Trophoblast cell (in vitro differentiated cells and primary cell): ENCODE measurements around the gene COL19A1.

Experiments
- DNase-seq, 2 donors: peaks; one replicate each; pipeline ENCODE4 v3.0.0-alpha.2; 2016
- H2AFZ ChIP-seq: 2 replicates; pipeline ENCODE4 v1.6.1; 2013; ENCODE audit warnings: low read length, moderate library complexity, mild to moderate bottlenecking; ENCODE audit not compliant: insufficient read depth, poor library complexity
- H2AK5ac ChIP-seq: 2 replicates; pipeline ENCODE4 v1.6.1; 2013; ENCODE audit warnings: mild to moderate bottlenecking, low read length
- H2BK120ac ChIP-seq: 2 replicates; pipeline ENCODE4 v1.6.1; 2013; ENCODE audit warnings: low read length, mild to moderate bottlenecking, moderate library complexity; ENCODE audit not compliant: insufficient read depth, poor library complexity
- H2BK12ac ChIP-seq: 2 replicates; pipeline ENCODE4 v1.6.1; 2013; ENCODE audit warnings: mild to moderate bottlenecking, low read length, moderate library complexity
- H2BK5ac ChIP-seq: 2 replicates; pipeline ENCODE4 v1.6.1; 2013; ENCODE audit warnings: low read length, low read depth, moderate library complexity, mild to moderate bottlenecking; ENCODE audit not compliant: poor library complexity
- H3K14ac ChIP-seq: 2 replicates; pipeline ENCODE4 v1.6.1; 2013; ENCODE audit warnings: mild to moderate bottlenecking, low read length
- H3K18ac ChIP-seq: 2 replicates; pipeline ENCODE4 v1.6.1; 2013; ENCODE audit warnings: mild to moderate bottlenecking, low read length
- H3K23ac ChIP-seq: 2 replicates; pipeline ENCODE4 v1.6.1; 2013; ENCODE audit warnings: low read length
- H3K27ac ChIP-seq: 2 replicates; pipeline ENCODE4 v1.5.1; 2013; ENCODE audit warnings: low read depth, mild to moderate bottlenecking, inconsistent platforms, low read length, moderate library complexity
- H3K27me3 ChIP-seq: 2 replicates; pipeline ENCODE4 v1.6.1; 2013; ENCODE audit warnings: inconsistent platforms, mild to moderate bottlenecking, low read length, moderate library complexity; ENCODE audit not compliant: insufficient read depth
- H3K36me3 ChIP-seq, 2 experiments: 1 replicate in 1 of 2; 2 replicates in 1 of 2; pipeline ENCODE4 v1.6.1; 2013; ENCODE audit warnings: low read length in 2 of 2, mild to moderate bottlenecking in 2 of 2, moderate library complexity in 1 of 2; ENCODE audit not compliant: insufficient read depth in 2 of 2, control insufficient read depth in 1 of 2
- H3K4ac ChIP-seq: 2 replicates; pipeline ENCODE4 v1.6.1; 2013; ENCODE audit warnings: low read depth, mild to moderate bottlenecking, low read length, moderate library complexity
- H3K4me1 ChIP-seq, 2 experiments: 1 replicate in 1 of 2; 2 replicates in 1 of 2; pipeline ENCODE4 v1.6.1; 2013; ENCODE audit warnings: low read length in 2 of 2, mild to moderate bottlenecking in 2 of 2, moderate library complexity in 1 of 2; ENCODE audit not compliant: insufficient read depth in 2 of 2, control insufficient read depth in 1 of 2
- H3K4me2 ChIP-seq: 2 replicates; pipeline ENCODE4 v1.6.1; 2013; ENCODE audit warnings: inconsistent platforms, mild to moderate bottlenecking, low read length, moderate library complexity
- H3K4me3 ChIP-seq: 2 replicates; pipeline ENCODE4 v1.5.1; 2013; ENCODE audit warnings: mild to moderate bottlenecking, low read depth, low read length, inconsistent platforms
- H3K79me1 ChIP-seq: one replicate; pipeline ENCODE4 v1.6.1; 2013; ENCODE audit warnings: low read length
- H3K79me2 ChIP-seq: 2 replicates; pipeline ENCODE4 v1.6.1; 2013; ENCODE audit warnings: low read length, mild to moderate bottlenecking; ENCODE audit not compliant: control insufficient read depth, insufficient read depth, poor library complexity
- H3K9ac ChIP-seq: 2 replicates; pipeline ENCODE4 v1.6.1; 2013; ENCODE audit warnings: mild to moderate bottlenecking, low read length
- H3K9me3 ChIP-seq: 2 replicates; pipeline ENCODE4 v1.6.1; 2013; ENCODE audit warnings: low read depth, mild to moderate bottlenecking, control low read depth, inconsistent platforms, low read length; ENCODE audit not compliant: insufficient read depth
- H4K12ac ChIP-seq: 2 replicates; pipeline ENCODE4 v1.6.1; 2013; ENCODE audit warnings: low read depth, mild to moderate bottlenecking, low read length, moderate library complexity
- H4K8ac ChIP-seq: 2 replicates; pipeline ENCODE4 v1.6.1; 2013; ENCODE audit warnings: low read depth, mild to moderate bottlenecking, low read length, moderate library complexity
- H4K91ac ChIP-seq: one replicate; pipeline ENCODE4 v1.6.1; 2013; ENCODE audit warnings: low read depth, mild to moderate bottlenecking, low read length, moderate library complexity
- WGBS: extraction: QIAGEN DNeasy Blood & Tissue Kit; methylation state at CpG from one replicate; pipeline ENCODE4 v1.1.7; 2013; ENCODE audit warnings: missing lambda C conversion rate; ENCODE audit not compliant: insufficient read length, insufficient coverage; ENCODE audit errors: extremely low coverage; 5-methylcytosine and 5-hydroxymethylcytosine counted together

COL19A1 gene

GRCh38 chr6:70163795-70164194, 297.4 kb downstream of the COL19A1 start:
- no peak overlapping the region for H3K9ac ChIP-seq
- H2BK120ac ChIP-seq = no peak overlapping the region
- H4K12ac ChIP-seq = no peak overlapping the region
- no peaks in the 10 kb centered on the region for H3K9me3 ChIP-seq
- no peak overlapping the region for H3K27ac ChIP-seq
- no peak overlapping the region for H3K23ac ChIP-seq
- WGBS = no CpG with 5 or more reads among the region's 3 CpGs
- no peaks in the 10 kb centered on the region for H3K27me3 ChIP-seq
- H3K79me2 ChIP-seq = no peaks in the 10 kb centered on the region
- no peak overlapping the region for H3K14ac ChIP-seq
- no peak overlapping the region for H4K91ac ChIP-seq
- no peak overlapping the region for H3K4me3 ChIP-seq
- no peak overlapping the region for H2AK5ac ChIP-seq
- no peak overlapping the region for H3K4ac ChIP-seq
- no peak overlapping the region for H3K18ac ChIP-seq
- no peak overlapping the region for H3K4me2 ChIP-seq
- H3K4me1 ChIP-seq = no peaks in the 10 kb centered on the region
- no peak for DNase-seq
- no peaks in the 10 kb centered on the region for H3K36me3 ChIP-seq
- H3K79me1 ChIP-seq = no peaks in the 10 kb centered on the region
- H2BK12ac ChIP-seq = no peak overlapping the region
- no peak overlapping the region for H4K8ac ChIP-seq
- no peak overlapping the region for H2AFZ ChIP-seq
- H2BK5ac ChIP-seq = no peak overlapping the region

- no peaks in the 10 kb centered on the region for H3K79me1 ChIP-seq
- H3K79me2 ChIP-seq = no peaks in the 10 kb centered on the region
- no peak overlapping the region for H2BK12ac ChIP-seq
- H3K36me3 ChIP-seq = no peaks in the 10 kb centered on the region
- H3K18ac ChIP-seq = no peak overlapping the region
- no peak overlapping the region for H3K4me2 ChIP-seq
- H2AK5ac ChIP-seq = no peak overlapping the region
- no peak overlapping the region for H2BK5ac ChIP-seq
- no peak overlapping the region for H4K12ac ChIP-seq
- peak in 1 of 2 donors; percentile 1 for DNase-seq
- no peak overlapping the region for H3K9ac ChIP-seq
- H3K4me1 ChIP-seq = no peaks in the 10 kb centered on the region
- no peak overlapping the region for H4K8ac ChIP-seq
- H3K4me3 ChIP-seq = no peak overlapping the region
- H2BK120ac ChIP-seq = no peak overlapping the region
- no peak overlapping the region for H3K27ac ChIP-seq
- no peaks in the 10 kb centered on the region for H3K27me3 ChIP-seq
- no peak overlapping the region for H3K4ac ChIP-seq
- no peak overlapping the region for H2AFZ ChIP-seq
- no CpG with 5 or more reads among the region's 2 CpGs for WGBS
- H3K9me3 ChIP-seq = no peaks in the 10 kb centered on the region
- H3K23ac ChIP-seq = no peak overlapping the region
- no peak overlapping the region for H4K91ac ChIP-seq
- H3K14ac ChIP-seq = no peak overlapping the region
These were observed 298.2 kb downstream of the COL19A1 start for GRCh38 chr6:70164556-70164955.

- peak; percentile 14 to 39 for DNase-seq
- H3K14ac ChIP-seq = no peak overlapping the region
- H3K79me2 ChIP-seq = no peaks in the 10 kb centered on the region
- H2BK120ac ChIP-seq = no peak overlapping the region
- H3K4me2 ChIP-seq = peak overlapping the region; percentile 28
- H2AK5ac ChIP-seq = no peak overlapping the region
- no peak overlapping the region for H4K91ac ChIP-seq
- H3K9me3 ChIP-seq = no peaks in the 10 kb centered on the region
- H3K18ac ChIP-seq = no peak overlapping the region
- no peak overlapping the region for H2BK12ac ChIP-seq
- H4K8ac ChIP-seq = no peak overlapping the region
- H3K27me3 ChIP-seq = no peaks in the 10 kb centered on the region
- no peak overlapping the region for H3K27ac ChIP-seq
- no peak overlapping the region for H3K4ac ChIP-seq
- no peak overlapping the region for H3K9ac ChIP-seq
- H4K12ac ChIP-seq = no peak overlapping the region
- no peaks in the 10 kb centered on the region for H3K4me1 ChIP-seq
- no peak overlapping the region for H3K4me3 ChIP-seq
- no CpG with 5 or more reads among the region's 24 CpGs for WGBS
- no peak overlapping the region for H2BK5ac ChIP-seq
- H3K23ac ChIP-seq = no peak overlapping the region
- H2AFZ ChIP-seq = no peak overlapping the region
- H3K79me1 ChIP-seq = no peaks in the 10 kb centered on the region
- H3K36me3 ChIP-seq = no peaks in the 10 kb centered on the region
These were observed 300.0 kb downstream of the COL19A1 start for GRCh38 chr6:70166088-70166958.

DNA sequence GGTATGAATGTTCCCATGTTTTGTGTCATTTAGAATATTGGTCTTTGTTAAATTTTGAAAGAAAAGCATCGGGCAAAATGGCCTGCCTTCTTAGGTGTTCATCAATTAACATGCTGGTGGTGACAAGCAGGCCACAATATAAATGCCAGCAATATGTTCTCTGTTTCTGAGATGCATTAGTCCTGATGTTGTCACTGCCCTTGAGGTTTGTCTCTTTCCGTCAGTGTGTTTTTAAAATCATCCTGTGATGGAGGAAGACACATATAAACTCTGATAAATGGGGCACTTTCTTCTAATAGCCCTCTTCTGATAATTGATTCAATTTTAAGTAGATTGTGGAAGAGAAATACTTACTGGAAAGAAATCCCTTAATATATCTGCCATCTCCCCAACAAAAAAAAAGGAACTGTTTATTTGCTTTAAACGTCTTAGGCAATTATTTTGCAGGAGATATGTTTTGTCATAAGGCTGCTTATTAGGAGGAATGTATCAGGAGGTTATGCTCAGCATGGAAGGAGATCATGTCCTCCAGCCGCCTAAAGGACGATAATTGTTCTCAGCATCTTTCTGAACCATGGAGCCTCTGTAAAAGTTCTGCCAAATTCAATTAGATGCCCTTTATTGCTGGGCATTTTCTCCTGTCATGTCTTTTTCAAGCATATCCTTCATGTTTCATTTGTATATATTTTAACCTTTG, 302.5 kb downstream of the COL19A1 start:
- H2BK5ac ChIP-seq = no peak overlapping the region
- no peak overlapping the region for H4K91ac ChIP-seq
- no peak overlapping the region for H3K4me3 ChIP-seq
- H3K36me3 ChIP-seq = no peaks in the 10 kb centered on the region
- no peak overlapping the region for H4K12ac ChIP-seq
- H3K4me1 ChIP-seq = no peaks in the 10 kb centered on the region
- H2AK5ac ChIP-seq = no peak overlapping the region
- DNase-seq = no peak
- no peaks in the 10 kb centered on the region for H3K79me2 ChIP-seq
- WGBS = no CpG with 5 or more reads among the region's 5 CpGs
- no peak overlapping the region for H4K8ac ChIP-seq
- H3K14ac ChIP-seq = no peak overlapping the region
- no peak overlapping the region for H3K9ac ChIP-seq
- H3K27me3 ChIP-seq = no peaks in the 10 kb centered on the region
- H3K4me2 ChIP-seq = no peak overlapping the region
- H3K23ac ChIP-seq = no peak overlapping the region
- H2AFZ ChIP-seq = no peak overlapping the region
- no peak overlapping the region for H2BK12ac ChIP-seq
- no peaks in the 10 kb centered on the region for H3K79me1 ChIP-seq
- no peaks in the 10 kb centered on the region for H3K9me3 ChIP-seq
- H3K4ac ChIP-seq = no peak overlapping the region
- H2BK120ac ChIP-seq = no peak overlapping the region
- H3K27ac ChIP-seq = no peak overlapping the region
- no peak overlapping the region for H3K18ac ChIP-seq
